HG02588 (cell line): ENCODE results near the gene VSIG4.
"Not testable (repeated sequence)": the region's sequence is repeated elsewhere in the genome, so short reads cannot be mapped to it uniquely, and the experiment has no call there.

Experiments used
- ATAC-seq: cut with Tn5 transposase; IDR thresholded peaks from one replicate; pipeline ENCODE4 v1.9.1; 2021; ENCODE audit warnings: mild to moderate bottlenecking, moderate library complexity; ENCODE audit not compliant: unreplicated experiment

Gene VSIG4, protein sequence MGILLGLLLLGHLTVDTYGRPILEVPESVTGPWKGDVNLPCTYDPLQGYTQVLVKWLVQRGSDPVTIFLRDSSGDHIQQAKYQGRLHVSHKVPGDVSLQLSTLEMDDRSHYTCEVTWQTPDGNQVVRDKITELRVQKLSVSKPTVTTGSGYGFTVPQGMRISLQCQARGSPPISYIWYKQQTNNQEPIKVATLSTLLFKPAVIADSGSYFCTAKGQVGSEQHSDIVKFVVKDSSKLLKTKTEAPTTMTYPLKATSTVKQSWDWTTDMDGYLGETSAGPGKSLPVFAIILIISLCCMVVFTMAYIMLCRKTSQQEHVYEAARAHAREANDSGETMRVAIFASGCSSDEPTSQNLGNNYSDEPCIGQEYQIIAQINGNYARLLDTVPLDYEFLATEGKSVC

DNA sequence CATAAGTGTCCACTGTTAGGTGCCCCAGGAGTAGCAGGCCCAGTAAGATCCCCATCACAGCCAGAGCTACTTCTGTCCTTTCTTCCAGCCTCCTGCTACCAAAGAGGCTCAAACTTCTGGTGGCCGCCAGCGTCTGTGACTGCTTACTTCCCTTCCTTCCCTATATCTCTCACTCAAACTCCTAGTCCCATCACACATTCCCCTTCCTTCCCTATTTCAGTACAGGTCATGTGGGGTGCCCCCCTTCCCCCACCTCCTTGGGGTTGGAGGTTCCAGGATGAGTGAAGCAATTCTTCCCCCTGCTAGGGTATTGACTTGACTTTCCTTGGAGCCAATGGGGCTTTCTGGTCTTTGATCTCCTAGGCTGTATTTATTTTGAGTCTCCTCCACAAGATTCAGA is at the start of gene VSIG4:
Gene VSIG4 (minus strand): TSS at position 137 of the 400 bp plus-strand sequence. CDS start 82 bp downstream, at position 55.
- no peak for ATAC-seq

DNA sequence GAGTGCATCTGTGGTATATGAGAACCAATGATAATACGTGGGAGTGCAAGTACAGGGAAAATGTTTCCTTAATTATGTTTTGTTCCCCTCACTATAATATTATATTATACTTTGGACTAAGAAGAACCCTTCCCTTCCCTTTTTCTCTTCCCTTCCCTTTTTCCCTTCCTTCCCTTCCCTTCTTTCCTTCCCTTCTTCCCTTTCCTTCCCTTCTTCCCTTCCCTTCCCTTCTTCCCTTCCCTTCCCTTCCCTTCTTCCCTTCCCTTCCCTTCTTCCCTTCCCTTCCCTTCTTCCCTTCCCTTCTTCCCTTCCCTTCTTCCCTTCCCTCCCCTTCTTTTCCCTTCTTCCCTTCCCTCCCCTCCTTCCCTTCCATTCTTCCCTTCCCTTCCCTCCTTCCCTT is 36.9 kb upstream of the VSIG4 start:
- ATAC-seq, result no peak

DNA sequence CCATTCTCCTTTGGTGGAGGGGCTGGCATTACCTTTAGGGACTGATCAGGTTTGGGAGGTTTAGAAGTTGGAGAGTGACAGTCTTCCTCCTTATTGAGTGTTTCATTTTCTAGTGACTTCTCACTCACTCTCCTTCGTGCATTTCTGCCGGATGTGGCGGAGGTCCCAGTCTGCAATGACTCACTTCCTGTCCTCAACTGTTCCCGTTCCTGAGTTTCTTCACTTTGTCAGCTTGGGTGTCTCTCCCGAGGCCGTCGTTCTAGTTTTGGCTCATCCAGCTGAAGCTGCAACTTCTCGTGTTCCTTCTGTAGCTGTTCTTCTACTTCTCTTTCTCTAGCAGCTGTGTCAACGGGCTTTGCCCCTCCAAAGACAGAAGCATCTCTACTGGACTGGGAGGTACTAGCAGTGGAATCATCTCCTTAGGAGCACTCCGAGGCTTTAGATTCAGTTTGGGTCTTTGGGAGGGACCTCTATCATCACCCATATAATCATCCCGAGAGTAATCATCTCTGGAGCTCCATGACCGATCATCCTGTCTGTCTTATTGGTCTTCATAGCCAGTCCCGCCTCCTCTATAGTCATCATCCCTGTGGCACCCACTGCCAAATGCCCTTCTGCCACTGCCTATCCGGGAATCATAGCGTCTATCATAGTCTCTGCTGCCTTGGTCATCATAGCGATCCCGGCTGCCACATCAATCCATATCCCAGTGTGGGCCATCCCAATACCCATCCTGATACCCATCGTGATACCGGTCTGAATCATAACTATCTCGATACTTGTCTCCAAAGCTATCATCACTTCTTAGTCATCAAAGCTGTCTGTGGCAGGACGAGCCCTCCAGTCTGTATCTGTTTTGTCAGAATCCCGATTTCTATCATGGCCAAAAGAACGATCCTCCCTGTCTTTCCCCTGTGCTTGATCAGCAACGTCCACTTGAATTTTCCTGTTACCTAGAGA is 35.3 kb upstream of the VSIG4 start:
- ATAC-seq, result no peak

DNA sequence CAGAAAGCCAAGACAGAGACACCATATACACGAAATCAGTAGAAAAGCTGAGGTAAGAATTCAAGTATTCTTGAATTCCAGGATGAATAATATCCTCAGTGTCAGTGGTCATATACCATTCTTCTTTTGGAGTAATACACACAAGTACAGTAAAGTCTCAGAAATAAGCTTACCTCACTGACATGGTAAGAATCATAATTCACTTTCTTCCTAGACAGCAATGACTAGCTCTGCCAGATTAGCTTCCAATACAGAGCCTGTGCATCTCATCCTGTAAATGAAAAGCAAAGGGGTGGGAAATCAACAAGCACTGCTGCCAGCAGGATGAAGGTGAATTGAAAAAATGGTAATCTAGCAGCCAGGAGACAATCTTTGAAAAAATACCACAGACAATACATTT is 31.2 kb upstream of the VSIG4 start:
- ATAC-seq, result no peak

DNA sequence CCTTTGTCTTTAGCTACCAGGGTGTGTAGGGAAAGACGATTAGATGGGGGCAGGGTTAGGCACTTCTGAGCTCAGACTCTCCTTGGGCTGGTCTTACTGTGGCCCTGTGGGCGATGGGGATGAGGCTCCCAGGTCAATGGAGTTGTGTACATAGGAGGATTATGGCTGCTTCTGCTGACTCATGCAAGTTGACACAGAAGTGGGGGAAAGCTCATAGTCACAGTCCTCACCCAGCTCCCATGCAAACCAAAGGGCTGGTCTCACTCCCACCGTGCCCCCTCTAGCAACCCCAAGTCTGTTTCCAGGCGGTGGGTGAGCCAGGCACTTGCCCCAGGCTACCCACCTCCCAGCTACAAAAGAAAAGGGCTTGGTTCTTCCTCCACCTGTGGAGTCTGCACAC is 24.4 kb upstream of the VSIG4 start:
- ATAC-seq, result no peak

DNA sequence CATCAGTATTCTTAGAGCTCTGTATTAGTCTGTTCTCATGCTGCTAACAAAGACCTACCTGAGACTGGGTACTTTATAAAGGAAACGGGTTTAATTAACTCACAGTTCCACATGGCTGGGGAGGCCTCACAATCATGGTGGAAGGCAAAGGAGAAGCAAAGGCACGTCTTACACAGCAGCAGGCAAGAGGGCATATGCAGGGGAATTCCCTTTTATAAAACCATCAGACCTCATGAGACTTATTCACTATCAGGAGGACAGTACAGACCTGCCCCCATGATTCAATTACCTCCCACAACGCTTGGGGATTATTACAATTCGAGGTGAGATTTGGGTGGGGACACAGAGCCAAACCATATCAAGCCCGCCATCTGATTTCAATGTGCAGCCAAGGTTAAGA is 17.1 kb upstream of the VSIG4 start:
- ATAC-seq, result not testable (repeated sequence)

DNA sequence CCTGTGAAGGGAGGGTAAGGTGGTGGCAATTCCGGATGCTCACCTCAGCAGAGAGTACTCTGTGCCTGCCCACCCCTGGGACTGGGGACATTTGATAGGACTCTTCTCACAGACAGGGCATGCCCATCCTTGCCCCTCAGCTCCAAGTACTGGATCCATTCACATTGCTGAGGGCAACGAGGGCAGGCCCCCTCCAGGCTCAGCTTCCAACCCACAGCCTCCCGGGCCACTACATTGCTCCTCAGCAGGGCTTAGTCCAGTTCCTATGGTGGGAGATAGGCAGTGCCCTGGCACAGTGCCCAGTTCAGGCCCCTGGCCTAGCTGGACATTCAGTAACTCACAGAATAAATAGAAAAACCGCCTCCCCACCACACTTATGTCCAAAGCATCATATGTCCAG is 15.1 kb upstream of the VSIG4 start:
- ATAC-seq, result no peak

DNA sequence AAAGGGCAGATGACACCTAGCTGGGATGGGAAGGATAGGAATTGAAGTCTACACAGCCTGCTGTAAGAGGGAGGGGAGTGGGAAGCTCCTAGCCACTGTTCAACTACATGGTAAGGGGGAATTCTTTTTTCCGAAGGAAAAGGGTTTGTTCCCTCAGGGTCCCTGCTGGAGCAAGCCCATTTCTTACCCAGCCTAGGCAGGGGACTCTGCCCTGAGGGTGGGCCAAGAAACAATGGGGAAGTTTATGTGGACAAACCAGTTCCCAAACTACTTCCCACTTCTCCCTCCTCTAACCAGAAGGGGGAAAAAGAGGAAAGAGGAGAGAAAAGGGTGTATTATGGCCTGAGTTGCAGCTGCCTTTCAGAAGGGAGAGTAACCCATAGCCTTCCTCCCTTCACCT is 13.5 kb upstream of the VSIG4 start:
- ATAC-seq, result no peak

DNA sequence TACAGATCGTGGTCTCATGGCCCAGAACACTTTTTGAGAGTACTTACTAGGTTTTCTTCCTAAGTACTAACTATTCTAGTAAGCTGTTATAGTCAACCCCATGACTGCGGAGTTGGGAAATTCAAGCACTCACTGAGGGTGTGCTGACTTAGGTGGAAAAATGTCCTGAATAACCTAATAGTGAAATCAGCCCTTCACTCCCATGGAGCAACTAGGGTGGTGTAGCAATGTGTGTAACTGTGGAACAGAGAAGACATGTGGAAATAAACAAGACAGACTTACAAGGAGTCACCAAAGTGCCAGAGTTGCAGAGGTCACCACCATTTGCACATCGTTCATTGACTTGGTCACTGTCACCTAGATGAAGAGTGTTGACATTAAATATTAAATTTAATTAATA is 12.1 kb upstream of the VSIG4 start:
- no peak for ATAC-seq

DNA sequence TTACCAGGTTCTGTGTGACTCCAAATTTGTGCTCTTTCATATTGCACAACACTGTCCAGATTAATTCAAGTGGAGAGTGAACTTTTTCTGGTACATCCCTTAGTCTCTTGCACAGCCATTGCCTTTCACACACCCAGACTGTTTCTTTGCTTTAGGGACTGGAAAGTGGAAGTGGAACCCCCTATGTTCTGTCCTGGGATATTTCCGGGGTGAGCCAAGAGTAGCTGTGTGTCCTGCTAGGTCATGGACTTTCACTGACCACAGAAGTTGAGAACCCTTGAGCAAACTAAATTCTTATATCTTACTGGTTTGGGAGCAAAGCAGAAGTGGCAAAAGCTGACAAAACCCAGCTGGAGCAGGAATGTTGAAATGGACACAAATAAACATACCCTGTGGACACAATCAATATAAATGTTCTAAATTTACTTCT is 10.3 kb upstream of the VSIG4 start:
- no peak for ATAC-seq

DNA sequence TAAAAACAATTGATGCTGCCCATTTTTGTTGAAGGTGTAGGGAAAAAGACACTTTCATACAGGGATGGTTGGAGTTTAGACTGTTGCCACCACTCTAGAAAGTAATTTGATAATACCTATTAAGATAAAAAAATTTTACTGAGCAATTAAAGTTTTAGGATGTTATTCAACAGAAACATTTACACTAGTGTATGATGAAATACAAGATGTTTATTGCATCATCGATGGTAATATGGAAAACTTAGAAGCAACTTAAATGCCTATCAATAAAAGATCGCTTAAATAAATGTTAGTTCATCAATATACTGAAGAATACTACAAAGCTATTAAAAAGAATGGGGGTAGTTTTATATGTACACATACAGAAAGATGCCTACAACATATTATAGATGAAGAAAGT is 9.2 kb upstream of the VSIG4 start:
- no peak for ATAC-seq

DNA sequence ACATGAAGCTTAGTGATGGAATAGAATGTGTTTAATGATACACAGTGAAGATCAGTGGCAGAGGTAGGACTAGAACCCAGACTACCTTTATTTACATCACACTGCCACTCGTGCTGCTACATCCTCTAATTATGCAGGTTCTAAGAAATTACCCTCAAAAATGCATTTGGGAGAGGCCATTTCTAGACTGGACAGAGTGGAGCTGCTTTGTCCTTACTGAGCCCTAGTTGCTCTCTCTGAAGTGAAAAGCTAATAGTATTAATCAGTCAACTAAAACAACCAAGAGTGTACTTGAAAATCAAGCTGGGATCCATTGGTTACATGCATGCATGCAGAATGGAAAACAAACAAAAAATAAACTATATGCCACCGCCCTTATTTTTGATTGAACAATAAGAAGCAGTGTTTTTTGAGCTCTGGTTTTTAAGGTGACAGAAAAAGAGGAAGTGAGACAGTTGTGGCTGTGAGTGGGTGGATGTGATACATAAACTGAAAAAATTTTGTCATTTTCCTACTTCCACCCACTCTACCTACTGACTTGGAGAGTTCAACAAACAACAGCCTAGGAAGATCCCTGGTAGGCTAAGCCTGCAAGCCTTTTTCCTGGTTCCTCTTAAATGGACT is 6.8 kb upstream of the VSIG4 start:
- peak; percentile 54 for ATAC-seq

DNA sequence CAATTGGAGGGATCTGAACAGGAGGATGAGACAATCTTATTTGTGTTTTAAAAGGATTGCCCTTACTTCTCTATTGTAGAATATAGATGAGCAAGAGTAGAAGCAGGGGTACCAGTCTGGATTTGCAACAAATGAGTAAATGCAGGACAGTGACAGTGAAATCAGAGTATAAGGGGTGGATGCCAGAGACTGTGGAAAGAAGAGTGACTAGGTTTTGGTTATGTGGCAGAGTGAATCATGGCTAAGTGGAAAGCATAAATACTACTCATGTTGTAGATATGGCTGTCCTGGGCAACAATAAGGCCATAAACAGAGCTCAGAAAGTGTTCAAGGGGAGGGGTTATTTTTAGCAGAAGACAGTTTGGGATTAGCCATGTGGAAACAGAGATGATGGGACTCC is 6.0 kb upstream of the VSIG4 start:
- no peak for ATAC-seq

DNA sequence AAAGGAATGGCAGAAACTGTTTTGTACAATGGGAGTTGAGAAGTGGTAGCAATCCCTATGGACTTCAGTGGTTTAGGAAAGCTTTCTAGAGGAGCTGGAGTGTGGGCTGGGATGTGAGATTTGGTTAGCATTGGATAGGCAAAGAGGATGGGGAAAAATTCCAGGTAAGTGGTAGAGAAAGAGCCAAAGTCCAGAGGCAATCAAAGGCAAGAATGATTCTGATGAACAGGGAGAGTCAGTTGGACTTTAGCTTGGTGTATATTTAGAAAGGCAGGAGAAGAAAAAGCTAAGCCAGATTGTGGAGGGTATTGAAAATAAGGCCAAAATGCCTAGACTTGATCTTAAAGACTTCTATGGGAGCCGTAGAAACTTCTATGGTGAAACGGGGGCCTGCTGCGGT is 3.7 kb upstream of the VSIG4 start:
- ATAC-seq, result no peak

DNA sequence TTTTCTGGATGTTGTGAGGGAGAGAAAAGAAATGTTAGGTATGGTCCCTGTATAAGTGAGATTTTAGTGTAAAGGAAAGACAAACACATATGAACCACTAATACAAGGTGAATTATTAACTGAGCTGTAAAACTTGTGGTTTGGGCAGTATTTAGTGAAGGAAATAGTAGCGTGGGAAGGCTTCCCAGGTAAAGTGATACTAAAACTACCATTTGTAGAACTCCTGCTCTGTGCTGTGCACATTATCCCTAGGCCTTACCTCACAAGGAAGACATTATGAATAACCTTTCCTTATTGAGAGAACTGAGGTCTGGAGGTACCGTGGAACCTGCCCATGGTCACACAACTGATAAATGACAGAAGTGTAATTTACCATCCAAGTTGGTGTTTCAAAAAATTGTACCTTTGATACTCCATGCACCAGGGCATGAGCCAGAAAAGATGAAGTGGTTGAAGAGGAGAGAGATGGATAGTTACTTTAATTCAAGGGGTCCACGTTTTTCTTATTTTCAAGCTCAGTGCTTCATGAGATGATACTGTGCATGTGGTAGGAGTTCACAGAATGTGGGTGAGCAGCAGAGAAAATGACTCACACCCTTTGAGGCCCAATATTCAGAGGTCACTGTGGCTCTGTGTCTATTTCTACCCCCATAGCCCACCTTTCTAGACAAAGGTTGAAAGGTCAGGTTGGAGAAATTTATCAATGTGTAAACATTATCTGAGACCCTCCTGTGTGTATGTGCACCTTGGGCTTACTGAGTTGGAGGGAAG is 2.6 kb upstream of the VSIG4 start:
- peak; percentile 63 for ATAC-seq

DNA sequence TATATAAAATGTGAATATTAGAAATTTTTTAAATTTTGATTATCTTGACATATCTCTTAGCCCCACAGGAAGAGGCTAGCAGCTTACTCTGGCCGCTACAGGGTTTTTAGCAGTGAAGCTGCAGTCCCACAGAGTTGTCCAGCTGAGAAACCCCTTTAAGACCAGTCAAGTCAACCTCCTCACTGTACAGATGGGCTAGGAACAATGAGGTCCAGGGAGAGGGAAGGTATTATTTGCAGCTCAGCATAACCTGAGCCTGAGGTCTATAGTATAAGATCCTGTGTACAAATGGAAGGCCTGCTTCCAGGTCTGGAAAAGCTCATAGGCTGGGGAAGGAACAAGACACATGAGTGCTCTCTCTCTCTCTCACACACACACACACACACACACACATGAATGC is 1.8 kb downstream of the VSIG4 start:
- no peak for ATAC-seq

DNA sequence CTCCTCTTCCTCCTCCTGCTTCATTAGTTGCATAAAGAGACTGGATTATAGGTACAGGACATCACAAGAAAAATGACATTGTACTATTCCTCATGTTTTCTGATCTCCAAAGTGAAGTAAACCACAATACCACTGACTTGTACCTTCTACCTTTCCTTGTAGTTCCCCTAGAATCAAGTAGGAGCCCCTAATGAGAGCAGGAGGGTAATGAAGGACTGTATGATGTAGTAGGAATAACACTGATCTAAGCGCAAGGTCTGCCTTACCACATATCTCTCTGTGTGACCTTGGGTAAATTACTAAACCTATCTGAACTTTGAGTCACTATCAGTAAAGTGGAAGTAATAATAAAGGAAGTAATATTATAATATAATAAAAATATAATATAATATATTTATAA is 3.6 kb downstream of the VSIG4 start:
- ATAC-seq, result no peak

DNA sequence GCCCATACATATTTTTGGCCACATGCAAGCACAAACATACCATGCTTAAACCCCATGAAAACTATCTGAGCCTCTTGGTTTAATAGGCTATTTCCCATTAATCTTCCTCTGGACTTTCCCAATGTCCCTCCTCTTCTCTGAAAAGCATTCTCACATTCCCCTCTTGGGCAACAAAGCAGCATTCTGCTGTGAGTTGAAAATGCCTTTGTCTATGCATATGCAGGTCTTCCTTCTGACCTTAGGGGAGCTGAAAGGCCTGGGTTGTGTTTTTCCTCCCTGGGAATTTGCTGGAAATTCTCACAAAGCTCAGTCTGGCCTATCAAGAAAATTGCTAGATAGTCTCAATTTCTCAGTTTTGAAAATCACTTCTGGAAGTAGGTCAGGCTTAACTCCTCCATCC is 4.2 kb downstream of the VSIG4 start:
- no peak for ATAC-seq

DNA sequence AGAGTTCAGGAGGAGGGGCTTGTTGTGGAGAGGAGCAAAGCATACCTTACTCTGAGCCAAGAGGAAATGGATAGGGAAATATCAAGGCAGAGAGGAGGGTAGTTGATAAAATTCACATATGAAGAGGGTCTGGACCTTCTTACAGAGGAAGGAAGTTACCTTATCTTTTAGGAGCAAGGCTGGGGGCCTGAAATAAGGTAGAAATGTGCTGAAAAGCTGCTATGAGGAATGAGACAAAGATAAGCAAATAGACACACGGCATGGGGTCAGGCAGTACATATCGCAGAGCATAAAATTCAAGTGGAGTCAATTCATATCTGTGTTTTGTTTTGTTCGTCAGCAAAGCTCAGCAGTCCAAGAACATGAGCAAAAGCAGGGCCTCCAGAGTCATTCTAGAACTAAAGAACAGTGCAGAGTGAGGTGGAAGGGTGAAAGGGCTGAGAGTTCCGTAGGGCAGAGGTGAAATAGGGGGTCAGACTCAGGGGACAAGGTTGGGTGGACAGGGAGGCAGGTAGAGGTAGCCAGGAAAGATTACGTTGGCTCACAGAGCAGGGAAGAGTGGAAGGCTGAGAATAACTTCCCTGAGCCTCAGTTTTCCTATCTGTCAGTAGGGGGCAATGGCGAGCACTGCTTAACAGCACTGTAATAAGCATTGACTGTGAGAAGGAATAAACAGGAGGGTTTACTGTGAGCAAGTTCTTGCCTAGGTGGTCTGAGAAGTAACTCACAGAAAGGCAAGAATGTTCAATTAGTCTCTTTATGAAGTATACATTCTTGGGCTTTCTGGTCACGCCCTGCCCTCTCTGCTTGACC is 9.2 kb downstream of the VSIG4 start:
- ATAC-seq, result peak; percentile 65

DNA sequence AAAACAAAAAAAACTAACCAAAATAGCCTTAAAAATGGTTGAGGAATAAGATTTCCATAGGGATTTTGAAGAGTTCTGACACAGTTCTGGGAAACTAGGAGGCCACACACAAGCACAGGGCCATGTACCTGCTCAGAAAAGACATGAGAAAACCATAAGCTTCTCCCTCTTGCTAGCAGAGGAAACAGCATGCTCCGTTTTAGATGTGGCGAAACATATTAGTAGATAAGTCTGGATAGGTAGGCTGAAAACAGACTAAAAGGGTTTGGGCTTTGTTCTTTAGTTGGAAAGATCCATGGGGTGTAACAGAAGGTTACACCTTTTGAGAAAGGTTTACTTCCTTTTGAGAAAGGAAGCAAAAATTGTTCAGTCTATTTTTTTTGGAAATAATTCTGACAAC is 10.9 kb downstream of the VSIG4 start:
- no peak for ATAC-seq
